Stimulated activated naive CD8-positive, alpha-beta T cell treated with anti-CD3 and anti-CD28 coated beads, Interleukin-15, amount 100 ng/mL, for 72 hours (primary cell): Measurements from ENCODE around the gene KLF12.

ENCODE experiments used
- ATAC-seq: fragments of 150-1000 bp; cut with Tn5 transposase; 2 replicates; pipeline ENCODE4 v1.10.0; 2021; ENCODE audit warnings: mild to moderate bottlenecking, moderate library complexity
- DNase-seq, 2 donors: peaks; one replicate each; pipeline ENCODE4 v3.0.0; 2021 to 2022
- H3K27ac Mint-ChIP-seq, 2 donors: one replicate each; pipeline ENCODE4 v1.8.0; 2022; ENCODE audit warnings: mild to moderate bottlenecking in 2 of 2, mixed read lengths in 2 of 2, moderate library complexity in 2 of 2
- H3K27me3 Mint-ChIP-seq: one replicate; pipeline ENCODE4 v1.8.0; 2022; ENCODE audit warnings: mixed read lengths
- H3K4me1 Mint-ChIP-seq: one replicate; pipeline ENCODE4 v1.8.0; 2022; ENCODE audit warnings: mild to moderate bottlenecking, mixed read lengths
- H3K4me3 Mint-ChIP-seq, 2 donors: one replicate each; pipeline ENCODE4 v1.8.0; 2022; ENCODE audit warnings: mild to moderate bottlenecking in 2 of 2, mixed read lengths in 2 of 2, moderate library complexity in 1 of 2
- H3K9me3 Mint-ChIP-seq, 2 donors: one replicate each; pipeline ENCODE4 v1.8.0; 2022; ENCODE audit warnings: mixed read lengths in 2 of 2

The KLF12 gene

GRCh38 chr13:74145249-74145975 lies 11.2 kb upstream of the KLF12 start:
- H3K27ac Mint-ChIP-seq = no peak overlapping the region

GRCh38 chr13:74144269-74144668 lies 10.1 kb upstream of the KLF12 start:
- Mint-ChIP-seq H3K27ac (no peak overlapping the region), H3K27me3 (no peaks in the 10 kb centered on the region), H3K4me1 (no peaks in the 10 kb centered on the region), H3K4me3 (no peak overlapping the region), H3K9me3 (no peaks in the 10 kb centered on the region)
- ATAC-seq (no peak), DNase-seq (no peak)

More at GRCh38 chr13:74145249-74145975, 11.2 kb upstream of the KLF12 start:
- H3K27me3 Mint-ChIP-seq = no peaks in the 10 kb centered on the region
- H3K9me3 Mint-ChIP-seq = no peaks in the 10 kb centered on the region
- no peak for DNase-seq
- no peaks in the 10 kb centered on the region for H3K4me1 Mint-ChIP-seq
- no peak for ATAC-seq
- no peak overlapping the region for H3K4me3 Mint-ChIP-seq

- no peak overlapping the region for H3K27ac Mint-ChIP-seq
- H3K4me1 Mint-ChIP-seq = peaks cover 8% of the 10 kb centered on the region
- no peaks in the 10 kb centered on the region for H3K27me3 Mint-ChIP-seq
- no peak for DNase-seq
- no peaks in the 10 kb centered on the region for H3K9me3 Mint-ChIP-seq
- no peak overlapping the region for H3K4me3 Mint-ChIP-seq
- ATAC-seq = no peak
Measured at GRCh38 chr13:74142257-74142656, 8.1 kb upstream of the KLF12 start.

GRCh38 chr13:74138241-74138640 lies 4.0 kb upstream of the KLF12 start:
- no peak overlapping the region for H3K4me3 Mint-ChIP-seq
- H3K9me3 Mint-ChIP-seq = no peaks in the 10 kb centered on the region
- no peak overlapping the region for H3K27ac Mint-ChIP-seq

GRCh38 chr13:74136084-74136658 lies 2.0 kb upstream of the KLF12 start:
- DNase-seq (peak; percentile 15 to 24), ATAC-seq (no peak)
- no peaks in the 10 kb centered on the region for H3K9me3 Mint-ChIP-seq
- no peaks in the 10 kb centered on the region for H3K27me3 Mint-ChIP-seq
- H3K27ac Mint-ChIP-seq = no peak overlapping the region
- H3K4me3 Mint-ChIP-seq = no peak overlapping the region
- peaks cover 20% of the 10 kb centered on the region for H3K4me1 Mint-ChIP-seq

More at GRCh38 chr13:74138241-74138640, 4.0 kb upstream of the KLF12 start:
- DNase-seq = no peak
- H3K27me3 Mint-ChIP-seq = no peaks in the 10 kb centered on the region
- peaks cover 8% of the 10 kb centered on the region for H3K4me1 Mint-ChIP-seq
- no peak for ATAC-seq

- Mint-ChIP-seq H3K4me1 (peaks cover 26% of the 10 kb centered on the region), H3K27me3 (no peaks in the 10 kb centered on the region), H3K27ac (peak overlapping the region in 1 of 2 donors; percentile 91), H3K4me3 (peak overlapping the region in 1 of 2 donors; percentile 85), H3K9me3 (no peaks in the 10 kb centered on the region)
- DNase-seq (peak; percentile 67 to 79), ATAC-seq (peak; percentile 35)
Measured at GRCh38 chr13:74135326-74136083, 1.3 kb upstream of the KLF12 start.

- Mint-ChIP-seq H3K4me3 (peak overlapping the region in 1 of 2 donors; percentile 85), H3K9me3 (no peaks in the 10 kb centered on the region), H3K27ac (peak overlapping the region; percentile 90 to 91), H3K4me1 (peaks cover 33% of the 10 kb centered on the region), H3K27me3 (no peaks in the 10 kb centered on the region)
- DNase-seq (peak; percentile 86 to 89), ATAC-seq (peak; percentile 53)
Measured at GRCh38 chr13:74134777-74135325, 647 bp upstream of the KLF12 start.

GRCh38 chr13:74133657-74134201 lies 475 bp downstream of the KLF12 start:
- peak overlapping the region; percentile 98 for H3K27ac Mint-ChIP-seq
- DNase-seq (peak; percentile 92 to 93), ATAC-seq (peak; percentile 71)
- no peaks in the 10 kb centered on the region for H3K27me3 Mint-ChIP-seq
- peaks cover 37% of the 10 kb centered on the region for H3K4me1 Mint-ChIP-seq
- peak overlapping the region; percentile 87 to 99 for H3K4me3 Mint-ChIP-seq
- H3K9me3 Mint-ChIP-seq = no peaks in the 10 kb centered on the region

- Mint-ChIP-seq H3K4me1 (peaks cover 40% of the 10 kb centered on the region), H3K27me3 (no peaks in the 10 kb centered on the region), H3K9me3 (no peaks in the 10 kb centered on the region), H3K4me3 (peak overlapping the region; percentile 87 to 99), H3K27ac (peak overlapping the region; percentile 98)
- peak; percentile 6 for ATAC-seq
- DNase-seq = peak; percentile 50 to 57
Measured at GRCh38 chr13:74132776-74133656, 1.2 kb downstream of the KLF12 start.

- Mint-ChIP-seq H3K27ac (peak overlapping the region; percentile 98), H3K9me3 (no peaks in the 10 kb centered on the region), H3K27me3 (no peaks in the 10 kb centered on the region), H3K4me3 (peak overlapping the region; percentile 87 to 99), H3K4me1 (peaks cover 46% of the 10 kb centered on the region)
- DNase-seq (peak; percentile 36 to 41), ATAC-seq (no peak)
Measured at GRCh38 chr13:74132152-74132775, 1.9 kb downstream of the KLF12 start.

GRCh38 chr13:74131227-74131626 lies 3.0 kb downstream of the KLF12 start:
- Mint-ChIP-seq H3K27ac (no peak overlapping the region), H3K4me3 (peak overlapping the region in 1 of 2 donors; percentile 39), H3K9me3 (no peaks in the 10 kb centered on the region), H3K27me3 (no peaks in the 10 kb centered on the region), H3K4me1 (peaks cover 55% of the 10 kb centered on the region)
- ATAC-seq (no peak), DNase-seq (no peak)

- H3K27me3 Mint-ChIP-seq = no peaks in the 10 kb centered on the region
- H3K27ac Mint-ChIP-seq = peak overlapping the region in 1 of 2 donors; percentile 41
Measured at GRCh38 chr13:74129500-74130191, 4.6 kb downstream of the KLF12 start.

GRCh38 chr13:74128156-74128767 lies 5.9 kb downstream of the KLF12 start:
- H3K4me1 Mint-ChIP-seq = peaks cover 73% of the 10 kb centered on the region

More at GRCh38 chr13:74129500-74130191, 4.6 kb downstream of the KLF12 start:
- Mint-ChIP-seq H3K4me1 (peaks cover 62% of the 10 kb centered on the region), H3K9me3 (no peaks in the 10 kb centered on the region), H3K4me3 (peak overlapping the region; percentile 79 to 81)
- DNase-seq (no peak), ATAC-seq (no peak)

More at GRCh38 chr13:74128156-74128767, 5.9 kb downstream of the KLF12 start:
- H3K27me3 Mint-ChIP-seq = no peaks in the 10 kb centered on the region
- DNase-seq (no peak), ATAC-seq (peak; percentile 55)
- H3K4me3 Mint-ChIP-seq = peak overlapping the region; percentile 32 to 48
- H3K9me3 Mint-ChIP-seq = no peaks in the 10 kb centered on the region
- H3K27ac Mint-ChIP-seq = peak overlapping the region in 1 of 2 donors; percentile 72
